Measurements from ENCODE around the gene TRAF1. TPM values are rescaled to one million over a fixed set of nuclear protein-coding genes. Genes with fewer than 3 reads are reported as not detected.

Gene TRAF1
- total and polyA plus RNA-seq, 2 of the 13 experiments (the other 11 are each of a cell fraction or from before 2014, with no cell fraction given), result 0.44 to 1.0 TPM

DNA sequence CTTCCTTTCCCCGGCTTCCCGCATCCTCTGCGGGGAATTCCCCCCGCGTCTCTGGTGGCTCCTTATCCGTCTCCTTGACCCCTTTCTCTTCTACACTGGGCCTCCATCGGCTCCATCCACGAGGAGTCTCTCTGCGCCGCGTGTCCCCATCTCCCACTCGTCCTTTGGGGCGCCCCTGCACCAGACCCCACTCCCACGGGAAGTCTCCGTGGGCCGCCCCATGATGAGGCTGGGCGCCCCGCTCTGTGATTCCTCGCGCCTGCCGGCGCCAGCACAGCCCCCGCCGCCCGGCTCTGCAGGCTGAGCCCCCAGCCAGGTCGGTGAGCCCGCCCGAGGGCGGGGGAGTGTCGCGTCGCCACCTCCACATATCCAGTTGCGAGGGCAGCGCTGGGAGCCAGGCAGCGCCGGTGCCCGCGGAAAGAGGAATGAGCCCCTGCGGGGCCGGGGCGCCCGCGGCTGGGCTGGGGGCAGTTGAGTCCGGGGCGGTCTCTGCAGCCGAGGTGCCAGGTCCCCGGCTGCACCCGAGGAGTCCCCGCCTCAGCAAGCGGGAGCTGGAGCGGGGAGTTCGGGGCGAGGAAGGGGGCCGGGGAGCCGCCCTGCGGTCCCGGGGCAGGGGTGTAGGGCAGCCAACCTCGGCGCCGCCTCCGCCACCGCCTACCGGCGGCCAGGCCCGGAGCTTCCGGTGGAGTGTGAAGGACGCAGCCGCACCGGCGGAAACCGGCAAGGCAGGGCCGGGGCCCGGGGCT is 2.1 kb upstream of the TRAF1 start (continued):
- TF ChIP-seq, protein P1, sequence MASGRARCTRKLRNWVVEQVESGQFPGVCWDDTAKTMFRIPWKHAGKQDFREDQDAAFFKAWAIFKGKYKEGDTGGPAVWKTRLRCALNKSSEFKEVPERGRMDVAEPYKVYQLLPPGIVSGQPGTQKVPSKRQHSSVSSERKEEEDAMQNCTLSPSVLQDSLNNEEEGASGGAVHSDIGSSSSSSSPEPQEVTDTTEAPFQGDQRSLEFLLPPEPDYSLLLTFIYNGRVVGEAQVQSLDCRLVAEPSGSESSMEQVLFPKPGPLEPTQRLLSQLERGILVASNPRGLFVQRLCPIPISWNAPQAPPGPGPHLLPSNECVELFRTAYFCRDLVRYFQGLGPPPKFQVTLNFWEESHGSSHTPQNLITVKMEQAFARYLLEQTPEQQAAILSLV (CRISPR knock-in tag; IDR thresholded peaks at IDR 0.05; ENCODE audit: borderline replicate concordance), result no peak; the same call in 1 of the 2 replicates
- TF ChIP-seq, protein P2, sequence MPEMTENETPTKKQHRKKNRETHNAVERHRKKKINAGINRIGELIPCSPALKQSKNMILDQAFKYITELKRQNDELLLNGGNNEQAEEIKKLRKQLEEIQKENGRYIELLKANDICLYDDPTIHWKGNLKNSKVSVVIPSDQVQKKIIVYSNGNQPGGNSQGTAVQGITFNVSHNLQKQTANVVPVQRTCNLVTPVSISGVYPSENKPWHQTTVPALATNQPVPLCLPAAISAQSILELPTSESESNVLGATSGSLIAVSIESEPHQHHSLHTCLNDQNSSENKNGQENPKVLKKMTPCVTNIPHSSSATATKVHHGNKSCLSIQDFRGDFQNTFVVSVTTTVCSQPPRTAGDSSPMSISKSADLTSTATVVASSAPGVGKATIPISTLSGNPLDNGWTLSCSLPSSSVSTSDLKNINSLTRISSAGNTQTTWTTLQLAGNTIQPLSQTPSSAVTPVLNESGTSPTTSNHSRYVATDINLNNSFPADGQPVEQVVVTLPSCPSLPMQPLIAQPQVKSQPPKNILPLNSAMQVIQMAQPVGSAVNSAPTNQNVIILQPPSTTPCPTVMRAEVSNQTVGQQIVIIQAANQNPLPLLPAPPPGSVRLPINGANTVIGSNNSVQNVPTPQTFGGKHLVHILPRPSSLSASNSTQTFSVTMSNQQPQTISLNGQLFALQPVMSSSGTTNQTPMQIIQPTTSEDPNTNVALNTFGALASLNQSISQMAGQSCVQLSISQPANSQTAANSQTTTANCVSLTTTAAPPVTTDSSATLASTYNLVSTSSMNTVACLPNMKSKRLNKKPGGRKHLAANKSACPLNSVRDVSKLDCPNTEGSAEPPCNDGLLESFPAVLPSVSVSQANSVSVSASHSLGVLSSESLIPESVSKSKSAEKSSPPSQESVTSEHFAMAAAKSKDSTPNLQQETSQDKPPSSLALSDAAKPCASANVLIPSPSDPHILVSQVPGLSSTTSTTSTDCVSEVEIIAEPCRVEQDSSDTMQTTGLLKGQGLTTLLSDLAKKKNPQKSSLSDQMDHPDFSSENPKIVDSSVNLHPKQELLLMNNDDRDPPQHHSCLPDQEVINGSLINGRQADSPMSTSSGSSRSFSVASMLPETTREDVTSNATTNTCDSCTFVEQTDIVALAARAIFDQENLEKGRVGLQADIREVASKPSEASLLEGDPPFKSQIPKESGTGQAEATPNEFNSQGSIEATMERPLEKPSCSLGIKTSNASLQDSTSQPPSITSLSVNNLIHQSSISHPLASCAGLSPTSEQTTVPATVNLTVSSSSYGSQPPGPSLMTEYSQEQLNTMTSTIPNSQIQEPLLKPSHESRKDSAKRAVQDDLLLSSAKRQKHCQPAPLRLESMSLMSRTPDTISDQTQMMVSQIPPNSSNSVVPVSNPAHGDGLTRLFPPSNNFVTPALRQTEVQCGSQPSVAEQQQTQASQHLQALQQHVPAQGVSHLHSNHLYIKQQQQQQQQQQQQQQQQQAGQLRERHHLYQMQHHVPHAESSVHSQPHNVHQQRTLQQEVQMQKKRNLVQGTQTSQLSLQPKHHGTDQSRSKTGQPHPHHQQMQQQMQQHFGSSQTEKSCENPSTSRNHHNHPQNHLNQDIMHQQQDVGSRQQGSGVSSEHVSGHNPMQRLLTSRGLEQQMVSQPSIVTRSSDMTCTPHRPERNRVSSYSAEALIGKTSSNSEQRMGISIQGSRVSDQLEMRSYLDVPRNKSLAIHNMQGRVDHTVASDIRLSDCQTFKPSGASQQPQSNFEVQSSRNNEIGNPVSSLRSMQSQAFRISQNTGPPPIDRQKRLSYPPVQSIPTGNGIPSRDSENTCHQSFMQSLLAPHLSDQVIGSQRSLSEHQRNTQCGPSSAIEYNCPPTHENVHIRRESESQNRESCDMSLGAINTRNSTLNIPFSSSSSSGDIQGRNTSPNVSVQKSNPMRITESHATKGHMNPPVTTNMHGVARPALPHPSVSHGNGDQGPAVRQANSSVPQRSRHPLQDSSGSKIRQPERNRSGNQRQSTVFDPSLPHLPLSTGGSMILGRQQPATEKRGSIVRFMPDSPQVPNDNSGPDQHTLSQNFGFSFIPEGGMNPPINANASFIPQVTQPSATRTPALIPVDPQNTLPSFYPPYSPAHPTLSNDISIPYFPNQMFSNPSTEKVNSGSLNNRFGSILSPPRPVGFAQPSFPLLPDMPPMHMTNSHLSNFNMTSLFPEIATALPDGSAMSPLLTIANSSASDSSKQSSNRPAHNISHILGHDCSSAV (CRISPR knock-in tag; IDR thresholded peaks at IDR 0.05; ENCODE audit: borderline replicate concordance), result no peak
- TF ChIP-seq MAFF (IDR thresholded peaks at IDR 0.05; ENCODE audit: low read depth, low read length) (no peak), HNRNPUL1 (IDR thresholded peaks at IDR 0.05; ENCODE audit: low read depth, low read length) (no peak), SOX5 (CRISPR knock-in tag; IDR thresholded peaks at IDR 0.05; ENCODE audit: borderline replicate concordance) (no peak), ZEB1 (IDR thresholded peaks at IDR 0.05; ENCODE audit: insufficient replicate concordance, low read depth) (no peak), KMT2B (CRISPR knock-in tag; IDR thresholded peaks at IDR 0.05) (peak; percentile 32; the same call in 1 of the 2 replicates), ZNF33B (CRISPR knock-in tag; IDR thresholded peaks at IDR 0.05) (no peak), KAT8 (CRISPR knock-in tag; IDR thresholded peaks at IDR 0.05) (peak; percentile 74; the same call in 1 of the 2 replicates), ZNF773 (CRISPR knock-in tag; IDR thresholded peaks at IDR 0.05; ENCODE audit: borderline replicate concordance) (no peak), ZNF619 (CRISPR knock-in tag; IDR thresholded peaks at IDR 0.05) (no peak), ZNF350 (CRISPR knock-in tag; IDR thresholded peaks at IDR 0.05; ENCODE audit: borderline replicate concordance, low read depth) (no peak)
- TF ChIP-seq, protein P3, sequence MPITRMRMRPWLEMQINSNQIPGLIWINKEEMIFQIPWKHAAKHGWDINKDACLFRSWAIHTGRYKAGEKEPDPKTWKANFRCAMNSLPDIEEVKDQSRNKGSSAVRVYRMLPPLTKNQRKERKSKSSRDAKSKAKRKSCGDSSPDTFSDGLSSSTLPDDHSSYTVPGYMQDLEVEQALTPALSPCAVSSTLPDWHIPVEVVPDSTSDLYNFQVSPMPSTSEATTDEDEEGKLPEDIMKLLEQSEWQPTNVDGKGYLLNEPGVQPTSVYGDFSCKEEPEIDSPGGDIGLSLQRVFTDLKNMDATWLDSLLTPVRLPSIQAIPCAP (CRISPR knock-in tag; IDR thresholded peaks at IDR 0.05; ENCODE audit: low read depth), result 0 out of 2 replicates have a peak, but pooled peaks have one; percentile 12
- TF ChIP-seq, protein P4, sequence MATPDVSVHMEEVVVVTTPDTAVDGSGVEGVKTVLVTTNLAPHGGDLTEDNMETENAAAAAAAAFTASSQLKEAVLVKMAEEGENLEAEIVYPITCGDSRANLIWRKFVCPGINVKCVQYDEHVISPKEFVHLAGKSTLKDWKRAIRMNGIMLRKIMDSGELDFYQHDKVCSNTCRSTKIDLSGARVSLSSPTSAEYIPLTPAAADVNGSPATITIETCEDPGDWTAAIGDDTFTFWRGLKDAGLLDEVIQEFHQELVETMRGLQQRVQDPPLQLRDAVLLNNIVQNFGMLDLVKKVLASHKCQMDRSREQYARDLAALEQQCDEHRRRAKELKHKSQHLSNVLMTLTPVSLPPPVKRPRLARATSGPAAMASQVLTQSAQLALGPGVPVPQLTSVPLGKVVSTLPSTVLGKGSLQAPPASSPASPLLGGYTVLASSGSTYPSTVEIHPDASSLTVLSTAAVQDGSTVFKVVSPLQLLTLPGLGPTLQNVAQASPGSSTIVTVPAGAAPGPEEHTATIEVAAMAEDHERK (CRISPR knock-in tag; IDR thresholded peaks at IDR 0.05; ENCODE audit: low read depth), result no peak
- TF ChIP-seq, protein P5, sequence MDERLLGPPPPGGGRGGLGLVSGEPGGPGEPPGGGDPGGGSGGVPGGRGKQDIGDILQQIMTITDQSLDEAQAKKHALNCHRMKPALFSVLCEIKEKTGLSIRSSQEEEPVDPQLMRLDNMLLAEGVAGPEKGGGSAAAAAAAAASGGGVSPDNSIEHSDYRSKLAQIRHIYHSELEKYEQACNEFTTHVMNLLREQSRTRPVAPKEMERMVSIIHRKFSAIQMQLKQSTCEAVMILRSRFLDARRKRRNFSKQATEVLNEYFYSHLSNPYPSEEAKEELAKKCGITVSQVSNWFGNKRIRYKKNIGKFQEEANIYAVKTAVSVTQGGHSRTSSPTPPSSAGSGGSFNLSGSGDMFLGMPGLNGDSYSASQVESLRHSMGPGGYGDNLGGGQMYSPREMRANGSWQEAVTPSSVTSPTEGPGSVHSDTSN (CRISPR knock-in tag; IDR thresholded peaks at IDR 0.05), result no peak

Data from HepG2 (cell line).